HUDEP-2 (cell line): Measurements from ENCODE around the gene SRRM5.

Experiments used
- DNase-seq, 76 experiments: peaks; one replicate each; lab custom pipeline; 2025; ENCODE audit not compliant: unreplicated experiment in 76 of 76; lab: John Stamatoyannopoulos, UW

Gene SRRM5

GRCh38 chr19:43664018-43664417, 52.1 kb downstream of the SRRM5 start:
- DNase-seq: no peak
